ENCODE results near the gene ESYT1.

DNA sequence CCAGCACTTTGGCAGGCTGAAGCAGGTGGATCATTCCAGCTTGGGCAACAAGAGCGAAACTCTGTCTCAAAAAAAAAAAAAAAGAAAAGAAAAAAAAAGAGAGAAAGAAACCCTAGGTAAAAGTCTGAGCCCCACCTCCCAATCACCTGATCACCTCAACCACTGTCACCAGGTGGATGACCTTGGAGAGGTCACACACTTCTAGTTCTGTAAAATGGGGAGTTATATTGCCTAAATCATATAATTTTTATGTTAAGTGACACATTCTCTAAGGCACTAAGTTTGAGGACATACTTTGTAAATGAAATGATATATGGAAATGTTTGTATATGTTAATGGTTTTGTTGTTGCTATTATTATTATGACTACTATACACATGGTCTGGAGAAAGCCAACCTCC lies 49.6 kb upstream of the ESYT1 start:
- TF ChIP-seq, protein P1, sequence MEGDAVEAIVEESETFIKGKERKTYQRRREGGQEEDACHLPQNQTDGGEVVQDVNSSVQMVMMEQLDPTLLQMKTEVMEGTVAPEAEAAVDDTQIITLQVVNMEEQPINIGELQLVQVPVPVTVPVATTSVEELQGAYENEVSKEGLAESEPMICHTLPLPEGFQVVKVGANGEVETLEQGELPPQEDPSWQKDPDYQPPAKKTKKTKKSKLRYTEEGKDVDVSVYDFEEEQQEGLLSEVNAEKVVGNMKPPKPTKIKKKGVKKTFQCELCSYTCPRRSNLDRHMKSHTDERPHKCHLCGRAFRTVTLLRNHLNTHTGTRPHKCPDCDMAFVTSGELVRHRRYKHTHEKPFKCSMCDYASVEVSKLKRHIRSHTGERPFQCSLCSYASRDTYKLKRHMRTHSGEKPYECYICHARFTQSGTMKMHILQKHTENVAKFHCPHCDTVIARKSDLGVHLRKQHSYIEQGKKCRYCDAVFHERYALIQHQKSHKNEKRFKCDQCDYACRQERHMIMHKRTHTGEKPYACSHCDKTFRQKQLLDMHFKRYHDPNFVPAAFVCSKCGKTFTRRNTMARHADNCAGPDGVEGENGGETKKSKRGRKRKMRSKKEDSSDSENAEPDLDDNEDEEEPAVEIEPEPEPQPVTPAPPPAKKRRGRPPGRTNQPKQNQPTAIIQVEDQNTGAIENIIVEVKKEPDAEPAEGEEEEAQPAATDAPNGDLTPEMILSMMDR (IDR thresholded peaks at IDR 0.05) = no peak
- TF ChIP-seq POLR2AphosphoS5 (IDR thresholded peaks at IDR 0.05; ENCODE audit: low read depth, low read length) = no peak
- no peak for TF ChIP-seq TCF7L2 (IDR thresholded peaks at IDR 0.05; ENCODE audit: low read depth, low read length)
- TF ChIP-seq SIN3A (IDR thresholded peaks at IDR 0.05; ENCODE audit: borderline replicate concordance, insufficient read depth, low read depth, low read length) = no peak
- TF ChIP-seq, protein P2, sequence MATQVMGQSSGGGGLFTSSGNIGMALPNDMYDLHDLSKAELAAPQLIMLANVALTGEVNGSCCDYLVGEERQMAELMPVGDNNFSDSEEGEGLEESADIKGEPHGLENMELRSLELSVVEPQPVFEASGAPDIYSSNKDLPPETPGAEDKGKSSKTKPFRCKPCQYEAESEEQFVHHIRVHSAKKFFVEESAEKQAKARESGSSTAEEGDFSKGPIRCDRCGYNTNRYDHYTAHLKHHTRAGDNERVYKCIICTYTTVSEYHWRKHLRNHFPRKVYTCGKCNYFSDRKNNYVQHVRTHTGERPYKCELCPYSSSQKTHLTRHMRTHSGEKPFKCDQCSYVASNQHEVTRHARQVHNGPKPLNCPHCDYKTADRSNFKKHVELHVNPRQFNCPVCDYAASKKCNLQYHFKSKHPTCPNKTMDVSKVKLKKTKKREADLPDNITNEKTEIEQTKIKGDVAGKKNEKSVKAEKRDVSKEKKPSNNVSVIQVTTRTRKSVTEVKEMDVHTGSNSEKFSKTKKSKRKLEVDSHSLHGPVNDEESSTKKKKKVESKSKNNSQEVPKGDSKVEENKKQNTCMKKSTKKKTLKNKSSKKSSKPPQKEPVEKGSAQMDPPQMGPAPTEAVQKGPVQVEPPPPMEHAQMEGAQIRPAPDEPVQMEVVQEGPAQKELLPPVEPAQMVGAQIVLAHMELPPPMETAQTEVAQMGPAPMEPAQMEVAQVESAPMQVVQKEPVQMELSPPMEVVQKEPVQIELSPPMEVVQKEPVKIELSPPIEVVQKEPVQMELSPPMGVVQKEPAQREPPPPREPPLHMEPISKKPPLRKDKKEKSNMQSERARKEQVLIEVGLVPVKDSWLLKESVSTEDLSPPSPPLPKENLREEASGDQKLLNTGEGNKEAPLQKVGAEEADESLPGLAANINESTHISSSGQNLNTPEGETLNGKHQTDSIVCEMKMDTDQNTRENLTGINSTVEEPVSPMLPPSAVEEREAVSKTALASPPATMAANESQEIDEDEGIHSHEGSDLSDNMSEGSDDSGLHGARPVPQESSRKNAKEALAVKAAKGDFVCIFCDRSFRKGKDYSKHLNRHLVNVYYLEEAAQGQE (IDR thresholded peaks at IDR 0.05; ENCODE audit: insufficient read depth in 1 of 2, low read depth in 2 of 2, low read length in 1 of 2) = no peak
